HepG2 (cell line): ENCODE results near the gene PELI3. TPM values are rescaled to one million over a fixed set of nuclear protein-coding genes. Genes with fewer than 3 reads are reported as not detected.

Experiments used
- AGO1 ChIP-seq: fragments of 200-400 bp; formaldehyde crosslinking; IDR thresholded peaks from 2 replicates; pipeline ENCODE4 v1.6.1; 2017; ENCODE audit warnings: mild to moderate bottlenecking, low read depth, low read length, moderate library complexity; ENCODE audit not compliant: poor library complexity, severe bottlenecking
- CENPBD1 ChIP-seq: sonication (generic); formaldehyde crosslinking; IDR thresholded peaks from 2 replicates; pipeline ENCODE4 v1.8.0; 2022; ENCODE audit warnings: missing genetic modification reagents, low read depth, mild to moderate bottlenecking, borderline replicate concordance
- CENPT ChIP-seq: sonication (generic); formaldehyde crosslinking; IDR thresholded peaks from 2 replicates; pipeline ENCODE4 v1.8.0; 2022; ENCODE audit warnings: low read depth, mild to moderate bottlenecking, moderate library complexity, missing genetic modification reagents
- HOXA3 ChIP-seq: sonication (generic); formaldehyde crosslinking; IDR thresholded peaks from 2 replicates; pipeline ENCODE4 v1.5.0; 2020; ENCODE audit warnings: missing genetic modification reagents
- HOXA9 ChIP-seq: sonication (generic); formaldehyde crosslinking; IDR thresholded peaks from 2 replicates; pipeline ENCODE4 v1.8.1; 2022; ENCODE audit warnings: missing genetic modification reagents, mild to moderate bottlenecking, moderate library complexity, borderline replicate concordance
- JUND ChIP-seq: sonication (generic); formaldehyde crosslinking; IDR thresholded peaks from 2 replicates; pipeline ENCODE4 v1.8.0; 2022; ENCODE audit warnings: mild to moderate bottlenecking, missing genetic modification reagents
- MAFF ChIP-seq: IDR thresholded peaks from 2 replicates; pipeline ENCODE4 v1.6.1; 2011; ENCODE audit warnings: low read depth, low read length, improper control_type of control experiment
- MED1 ChIP-seq: sonication (generic); formaldehyde crosslinking; IDR thresholded peaks from 2 replicates; pipeline ENCODE4 v1.4.0; 2020; ENCODE audit warnings: missing genetic modification reagents
- MYNN ChIP-seq: sonication (generic); formaldehyde crosslinking; IDR thresholded peaks from 2 replicates; pipeline ENCODE4 v1.4.0; 2020; ENCODE audit warnings: mild to moderate bottlenecking, low read depth, missing genetic modification reagents
- NR2C2 ChIP-seq: sonication (generic); formaldehyde crosslinking; IDR thresholded peaks from 2 replicates; pipeline ENCODE4 v1.4.0; 2020; ENCODE audit warnings: missing genetic modification reagents, mild to moderate bottlenecking, moderate library complexity, borderline replicate concordance
- RCOR2 ChIP-seq: IDR thresholded peaks from 2 replicates; pipeline ENCODE4 v1.6.1; 2016; ENCODE audit warnings: missing biosample characterization, missing genetic modification reagents
- RFX5 ChIP-seq: IDR thresholded peaks from 2 replicates; pipeline ENCODE4 v1.6.1; 2011; ENCODE audit warnings: low read depth, low read length, improper control_type of control experiment
- SIX1 ChIP-seq: sonication (generic); formaldehyde crosslinking; IDR thresholded peaks from 2 replicates; pipeline ENCODE4 v1.4.0; 2020; ENCODE audit warnings: missing genetic modification reagents, borderline replicate concordance
- SOX5 ChIP-seq: IDR thresholded peaks from 2 replicates; pipeline ENCODE4 v1.6.1; 2016; ENCODE audit warnings: borderline replicate concordance
- SP5 ChIP-seq: IDR thresholded peaks from 2 replicates; pipeline ENCODE4 v1.6.1; 2016; ENCODE audit warnings: low read depth, borderline replicate concordance
- THRA ChIP-seq: sonication (generic); formaldehyde crosslinking; IDR thresholded peaks from 2 replicates; pipeline ENCODE4 v1.4.0; 2020; ENCODE audit warnings: missing genetic modification reagents, borderline replicate concordance
- YEATS4 ChIP-seq: sonication (generic); formaldehyde crosslinking; IDR thresholded peaks from 2 replicates; pipeline ENCODE4 v1.4.0; 2020; ENCODE audit warnings: missing genetic modification reagents, borderline replicate concordance
- ZBTB7A ChIP-seq: sonication (generic); formaldehyde crosslinking; IDR thresholded peaks from 2 replicates; pipeline ENCODE4 v1.8.0; 2022; ENCODE audit warnings: mild to moderate bottlenecking, missing genetic modification reagents
- ZKSCAN1 ChIP-seq: fragments of 150-350 bp; IDR thresholded peaks from 2 replicates; pipeline ENCODE4 v1.6.1; 2014; ENCODE audit warnings: low read length
- ZNF235 ChIP-seq: sonication (generic); formaldehyde crosslinking; IDR thresholded peaks from 2 replicates; pipeline ENCODE4 v1.8.1; 2023; ENCODE audit warnings: mild to moderate bottlenecking, missing genetic modification reagents, borderline replicate concordance
- ZNF543 ChIP-seq: sonication (generic); formaldehyde crosslinking; IDR thresholded peaks from 2 replicates; pipeline ENCODE4 v1.4.0; 2020; ENCODE audit warnings: mild to moderate bottlenecking, missing genetic modification reagents
- ZNF776 ChIP-seq: sonication (generic); formaldehyde crosslinking; IDR thresholded peaks from 2 replicates; pipeline ENCODE4 v1.4.0; 2020; ENCODE audit warnings: mild to moderate bottlenecking, missing genetic modification reagents
- ZNF841 ChIP-seq: sonication (generic); formaldehyde crosslinking; IDR thresholded peaks from 2 replicates; pipeline ENCODE4 v1.8.1; 2023; ENCODE audit warnings: missing genetic modification reagents, borderline replicate concordance
- ZNF879 ChIP-seq: sonication (generic); formaldehyde crosslinking; IDR thresholded peaks from 2 replicates; pipeline ENCODE4 v1.8.1; 2023; ENCODE audit warnings: missing genetic modification reagents
- ZSCAN29 ChIP-seq: sonication (generic); formaldehyde crosslinking; conservative IDR thresholded peaks from 2 replicates; pipeline ENCODE4 v1.4.0; 2020; ENCODE audit warnings: mild to moderate bottlenecking, missing genetic modification reagents
- ZSCAN9 ChIP-seq: IDR thresholded peaks from 2 replicates; pipeline ENCODE4 v1.6.1; 2016; ENCODE audit warnings: borderline replicate concordance
- polyA plus RNA-seq, 8 experiments: library from polyadenylated mRNA; depleted of rRNA in 3 of 8; stranded (reverse) in 7 of 8; unstranded in 1 of 8; fragments of >200 nt; fragmentation: Illumina TruSeq in 4 of 8; extraction: Trizol in 4 of 8; gene quantifications; 2 replicates each; pipeline versions ENCODE4 v1.2.1 to v1.2.3, GENCODE V29; 2011 to 2016; ENCODE audit warnings: low read depth in 4 of 8, missing spikeins in 1 of 8, mixed read lengths in 1 of 8; ENCODE audit not compliant: insufficient read depth in 1 of 8
- total RNA-seq, 5 experiments: library from RNA; depleted of rRNA; stranded (reverse); fragments of >200 nt; fragmentation: Illumina TruSeq; extraction: Trizol; gene quantifications; 2 replicates each; pipeline ENCODE4 v1.2.3, GENCODE V29; 2016; ENCODE audit warnings: low read depth in 1 of 5
- TF ChIP-seq, protein P1 (sequence below): sonication (generic); formaldehyde crosslinking; IDR thresholded peaks from 2 replicates; pipeline ENCODE4 v1.5.0; 2020; ENCODE audit warnings: mild to moderate bottlenecking, missing genetic modification reagents
- TF ChIP-seq, protein P2 (sequence below): sonication (generic); formaldehyde crosslinking; IDR thresholded peaks from 2 replicates; pipeline ENCODE4 v1.5.1; 2020; ENCODE audit warnings: mild to moderate bottlenecking, moderate library complexity, missing genetic modification reagents

The PELI3 gene
- total and polyA plus RNA-seq, 2 of the 13 experiments (the other 11 are each of a cell fraction or from before 2014, with no cell fraction given) = 2.0 to 4.0 TPM

- TF ChIP-seq, protein P1, sequence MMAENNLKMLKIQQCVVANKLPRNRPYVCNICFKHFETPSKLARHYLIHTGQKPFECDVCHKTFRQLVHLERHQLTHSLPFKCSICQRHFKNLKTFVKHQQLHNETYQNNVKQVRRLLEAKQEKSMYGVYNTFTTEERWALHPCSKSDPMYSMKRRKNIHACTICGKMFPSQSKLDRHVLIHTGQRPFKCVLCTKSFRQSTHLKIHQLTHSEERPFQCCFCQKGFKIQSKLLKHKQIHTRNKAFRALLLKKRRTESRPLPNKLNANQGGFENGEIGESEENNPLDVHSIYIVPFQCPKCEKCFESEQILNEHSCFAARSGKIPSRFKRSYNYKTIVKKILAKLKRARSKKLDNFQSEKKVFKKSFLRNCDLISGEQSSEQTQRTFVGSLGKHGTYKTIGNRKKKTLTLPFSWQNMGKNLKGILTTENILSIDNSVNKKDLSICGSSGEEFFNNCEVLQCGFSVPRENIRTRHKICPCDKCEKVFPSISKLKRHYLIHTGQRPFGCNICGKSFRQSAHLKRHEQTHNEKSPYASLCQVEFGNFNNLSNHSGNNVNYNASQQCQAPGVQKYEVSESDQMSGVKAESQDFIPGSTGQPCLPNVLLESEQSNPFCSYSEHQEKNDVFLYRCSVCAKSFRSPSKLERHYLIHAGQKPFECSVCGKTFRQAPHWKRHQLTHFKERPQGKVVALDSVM = no peak
- TF ChIP-seq RCOR2 (CRISPR knock-in tag) (no peak), MAFF (peak; percentile 55; the same call in 1 of the 2 replicates), SIX1 (CRISPR knock-in tag) (no peak), ZSCAN9 (CRISPR knock-in tag) (no peak), NR2C2 (no peak), ZSCAN29 (CRISPR knock-in tag) (no peak), ZNF841 (no peak), THRA (CRISPR knock-in tag) (no peak), AGO1 (no peak), MED1 (CRISPR knock-in tag) (peak; percentile 31; the same call in 1 of the 2 replicates), ZNF235 (no peak), JUND (no peak), ZNF543 (no peak), ZBTB7A (0 out of 2 replicates have a peak, but pooled peaks have one; percentile 31), RFX5 (no peak), CENPT (no peak), MYNN (no peak), SP5 (CRISPR knock-in tag) (peak; percentile 83), ZKSCAN1 (no peak), HOXA9 (CRISPR knock-in tag) (no peak), SOX5 (CRISPR knock-in tag) (no peak), HOXA3 (CRISPR knock-in tag) (peak; percentile 59; the same call in 1 of the 2 replicates), ZNF879 (no peak), YEATS4 (0 out of 2 replicates have a peak, but pooled peaks have one; percentile 30), ZNF776 (CRISPR knock-in tag) (no peak), CENPBD1 (no peak)
- TF ChIP-seq, protein P2, sequence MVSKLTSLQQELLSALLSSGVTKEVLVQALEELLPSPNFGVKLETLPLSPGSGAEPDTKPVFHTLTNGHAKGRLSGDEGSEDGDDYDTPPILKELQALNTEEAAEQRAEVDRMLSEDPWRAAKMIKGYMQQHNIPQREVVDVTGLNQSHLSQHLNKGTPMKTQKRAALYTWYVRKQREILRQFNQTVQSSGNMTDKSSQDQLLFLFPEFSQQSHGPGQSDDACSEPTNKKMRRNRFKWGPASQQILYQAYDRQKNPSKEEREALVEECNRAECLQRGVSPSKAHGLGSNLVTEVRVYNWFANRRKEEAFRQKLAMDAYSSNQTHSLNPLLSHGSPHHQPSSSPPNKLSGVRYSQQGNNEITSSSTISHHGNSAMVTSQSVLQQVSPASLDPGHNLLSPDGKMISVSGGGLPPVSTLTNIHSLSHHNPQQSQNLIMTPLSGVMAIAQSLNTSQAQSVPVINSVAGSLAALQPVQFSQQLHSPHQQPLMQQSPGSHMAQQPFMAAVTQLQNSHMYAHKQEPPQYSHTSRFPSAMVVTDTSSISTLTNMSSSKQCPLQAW (CRISPR knock-in tag) = no peak
These were observed 42.4 kb downstream of the PELI3 start (continued) for GRCh38 chr11:66509131-66509561.
